T-helper 1 cell treated with Interleukin-12 subunit alpha and Interleukin-12 subunit beta and Interleukin-4 antibody, amounts not matched to agents 30 ng/mL and 1 ng/mL, for 36 hours (primary cell): ENCODE results near the gene ZFP62. TPM values are rescaled to one million over a fixed set of nuclear protein-coding genes. Genes with fewer than 3 reads are reported as not detected.
"Not testable (repeated sequence)": the region's sequence is repeated elsewhere in the genome, so short reads cannot be mapped to it uniquely, and the experiment has no call there.

Experiments used
- intact Hi-C: fragments of 100-400 bp; cut with micrococcal nuclease; formaldehyde crosslinking; loops from one replicate; pipeline ENCODE4 v1.15.1; 2024
- total RNA-seq: library from RNA; stranded (reverse); gene quantifications from 2 replicates; pipeline ENCODE4 v1.2.3, GENCODE V29; 2022

ZFP62 gene
- total RNA-seq, result 27.4 and 27.6 TPM in 2 replicates

- intact Hi-C loops, result loop anchor here (1.0 to 5.0 kb wide), 14 partner anchors 8 to 1302 kb away; partner anchors contain the start of genes CANX, CNOT6, MAPK9 and MGAT1
Observed at GRCh38 chr5:180860887-180861822, at the start of gene ZFP62. ZFP62 (minus strand) TSS chr5:180861276; CDS start chr5:180861219, 57 bp downstream.

- intact Hi-C loops, result no loop called here
Observed at GRCh38 chr5:180910735-180911134, 49.7 kb upstream of the ZFP62 start.

DNA sequence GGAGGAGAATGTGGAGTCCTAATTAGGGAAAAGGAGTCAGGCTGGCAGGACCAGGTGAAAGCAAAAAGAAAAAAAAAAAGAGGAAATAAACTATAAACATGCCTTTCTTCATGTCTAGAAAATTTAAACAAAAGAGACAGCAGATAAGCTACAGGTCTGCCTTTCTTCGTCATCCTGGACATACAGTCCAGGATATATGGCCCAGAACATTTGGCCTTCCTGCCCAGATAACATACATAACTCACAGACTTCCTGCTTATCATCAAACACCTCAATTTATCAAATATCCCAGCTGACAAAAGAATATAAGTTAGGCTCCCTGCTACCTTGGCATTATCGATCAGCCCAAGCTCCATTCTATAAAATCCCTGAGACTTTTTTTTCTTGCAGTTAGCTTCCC lies 49.1 kb upstream of the ZFP62 start:
- intact Hi-C loops, result no loop called here

DNA sequence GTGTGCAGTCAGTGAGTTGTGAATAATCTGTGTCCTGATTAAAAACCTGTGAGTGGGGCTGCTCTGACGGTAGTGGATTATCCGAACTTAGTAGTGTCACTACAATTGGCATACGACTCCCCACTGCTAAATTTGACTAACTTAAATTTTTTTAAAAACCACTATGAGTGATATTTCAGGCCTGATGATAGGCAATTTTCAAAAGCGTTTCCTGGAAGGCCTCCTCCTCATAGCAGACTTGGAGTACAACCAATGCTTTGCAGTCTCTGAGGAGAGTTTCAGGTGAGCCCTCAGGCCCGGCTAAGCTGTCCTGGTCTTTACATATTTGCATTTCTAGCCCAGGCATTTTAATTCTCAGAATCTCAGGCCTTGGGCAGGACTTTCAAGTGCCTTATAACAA lies 48.7 kb upstream of the ZFP62 start:
- intact Hi-C loops, result no loop called here

DNA sequence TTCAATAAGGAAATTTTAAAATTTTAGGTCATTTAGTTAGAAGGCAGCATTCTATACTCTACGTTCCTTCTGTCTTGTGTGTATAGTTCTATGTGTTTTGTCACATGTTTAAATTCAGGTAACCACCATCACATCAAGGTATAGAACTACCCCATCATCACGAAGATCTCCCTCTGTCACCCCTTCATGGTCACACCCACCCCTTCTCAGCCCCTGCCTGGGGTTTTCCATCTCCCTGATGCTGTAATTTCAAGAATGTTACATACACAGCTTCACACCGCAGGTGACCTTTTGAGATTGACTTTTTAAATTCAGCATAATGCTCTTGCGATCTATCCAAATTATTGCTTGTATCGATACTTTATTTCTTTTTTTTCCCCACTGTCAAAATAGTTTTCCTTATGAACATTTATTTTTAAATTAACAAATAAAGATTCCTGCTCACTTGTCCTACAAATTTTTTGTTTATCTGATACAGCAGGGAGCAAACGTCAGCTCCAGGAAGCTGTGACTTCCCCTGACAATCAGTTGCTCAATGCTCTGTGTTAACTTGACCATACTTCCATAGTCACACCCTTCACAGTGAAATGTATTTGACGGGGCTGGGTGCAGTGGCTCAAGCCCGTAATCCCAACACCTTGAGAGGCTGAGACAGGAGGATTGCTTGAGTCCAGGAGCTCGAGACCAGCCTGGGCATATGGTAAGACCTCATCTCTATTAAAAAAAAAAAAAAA lies 48.1 kb upstream of the ZFP62 start:
- intact Hi-C loops, result no loop called here

GRCh38 chr5:180908400-180908799 lies 47.3 kb upstream of the ZFP62 start:
- intact Hi-C loops, result no loop called here

DNA sequence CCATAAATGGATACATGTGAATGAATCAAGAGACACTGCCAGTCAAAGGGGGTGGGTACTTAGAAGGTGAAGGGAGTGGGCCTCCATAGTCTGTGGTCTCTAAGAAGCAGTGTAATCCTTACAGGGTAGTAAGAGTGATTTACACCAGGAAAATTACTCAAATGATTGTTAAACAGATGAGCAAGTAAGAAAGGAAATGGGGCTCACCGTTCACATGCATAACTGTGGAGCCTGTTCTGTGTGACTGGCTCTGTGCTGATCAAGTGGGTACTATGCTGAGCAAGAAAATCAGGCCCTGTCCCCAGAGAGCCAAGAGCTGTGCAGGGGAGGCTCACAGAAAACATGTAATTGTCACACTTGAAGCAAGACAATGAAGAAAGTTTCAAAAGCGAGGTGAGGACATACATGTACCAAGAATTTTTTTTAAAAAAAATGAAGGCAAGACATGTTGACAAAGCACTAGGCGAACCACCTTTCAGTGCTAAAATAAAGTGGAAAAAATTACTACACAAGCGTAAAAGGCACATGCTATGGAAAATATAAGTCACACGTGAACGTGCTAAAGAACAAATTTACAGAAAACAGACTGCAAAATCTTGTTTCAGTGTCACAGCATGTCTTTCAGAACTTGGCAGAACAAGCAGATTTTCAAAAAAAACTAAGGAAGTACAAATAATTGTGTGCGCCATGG lies 40.4 kb upstream of the ZFP62 start:
- intact Hi-C loops, result no loop called here

DNA sequence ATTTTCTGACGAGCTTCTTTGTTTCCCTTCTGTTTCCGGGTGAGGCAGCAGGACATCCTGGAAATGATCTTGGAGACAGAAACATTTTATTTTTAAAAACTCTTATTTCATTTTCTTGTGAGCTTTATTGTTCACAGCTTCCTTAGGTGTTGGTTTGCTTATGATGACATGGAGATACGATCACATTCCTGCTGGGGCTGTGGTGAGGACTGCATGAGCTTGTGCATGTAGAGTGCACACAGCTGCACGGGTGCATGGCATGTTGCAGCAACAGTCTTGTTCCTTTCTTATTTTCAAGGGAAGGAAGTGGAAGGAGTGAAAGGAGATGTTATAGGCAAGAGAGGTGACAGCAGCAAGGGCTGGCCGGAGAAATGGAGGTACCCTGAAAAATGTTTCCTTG lies 39.1 kb upstream of the ZFP62 start:
- intact Hi-C loops, result no loop called here

DNA sequence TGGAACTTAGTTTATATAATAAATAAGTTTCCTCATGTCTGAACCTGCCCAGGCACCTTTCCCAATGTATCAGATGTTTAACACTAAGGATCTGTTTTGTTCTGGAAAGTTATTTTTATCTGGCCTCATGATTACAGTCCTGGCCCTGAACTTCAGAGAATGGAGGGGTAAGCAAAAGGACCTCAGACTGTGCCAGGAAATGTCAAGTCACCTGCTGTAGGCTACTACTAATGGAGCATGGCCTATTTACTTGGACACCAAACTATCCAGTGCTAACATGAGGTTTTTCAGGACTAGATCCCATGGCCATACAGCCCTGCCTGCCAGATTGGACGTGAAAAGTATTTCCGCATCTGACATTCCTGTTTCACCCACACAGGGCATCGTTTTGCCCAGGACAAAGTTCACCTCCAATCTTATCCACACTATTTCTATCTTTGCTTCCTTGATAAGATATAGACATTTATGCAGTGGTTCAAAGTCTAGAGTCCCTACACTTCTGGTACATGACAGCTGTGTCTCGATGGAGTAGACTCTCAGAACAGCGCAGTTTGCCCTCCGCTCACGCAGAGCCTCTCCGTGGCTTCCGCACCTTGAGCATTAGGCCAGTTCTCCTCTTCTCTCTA lies 37.7 kb upstream of the ZFP62 start, which contains the start of gene BTNL8:
Gene BTNL8, plus strand, starts transcription at position 539 of the 626 bp plus-strand sequence. CDS start 152 bp downstream, outside the sequence.
- intact Hi-C loops, result no loop called here

DNA sequence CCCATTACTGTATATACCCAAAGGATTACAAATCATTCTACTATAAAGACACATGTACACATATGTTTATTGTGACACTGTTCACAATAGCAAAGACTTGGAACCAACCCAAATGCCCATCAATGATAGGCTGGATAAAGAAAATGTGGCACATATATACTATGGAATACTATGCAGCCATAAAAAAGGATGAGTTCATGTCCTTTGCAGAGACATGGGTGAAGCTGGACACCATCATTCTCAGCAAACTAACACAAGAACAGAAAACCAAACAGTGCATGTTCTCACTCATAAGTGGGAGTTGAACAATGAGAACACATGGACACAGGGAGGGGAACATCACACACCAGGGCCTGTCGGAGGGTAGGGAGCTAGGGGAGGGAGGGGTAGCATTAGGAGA lies 34.3 kb upstream of the ZFP62 start:
- intact Hi-C loops, result not testable (repeated sequence)

- intact Hi-C loops, result no loop called here
Observed at GRCh38 chr5:180889381-180889780, 28.3 kb upstream of the ZFP62 start.

- intact Hi-C loops, result not testable (repeated sequence)
Observed at GRCh38 chr5:180885845-180886529, 24.9 kb upstream of the ZFP62 start.

GRCh38 chr5:180875860-180876426 lies 14.9 kb upstream of the ZFP62 start:
- intact Hi-C loops, result no loop called here

GRCh38 chr5:180874804-180875582 lies 13.9 kb upstream of the ZFP62 start:
- intact Hi-C loops, result no loop called here

DNA sequence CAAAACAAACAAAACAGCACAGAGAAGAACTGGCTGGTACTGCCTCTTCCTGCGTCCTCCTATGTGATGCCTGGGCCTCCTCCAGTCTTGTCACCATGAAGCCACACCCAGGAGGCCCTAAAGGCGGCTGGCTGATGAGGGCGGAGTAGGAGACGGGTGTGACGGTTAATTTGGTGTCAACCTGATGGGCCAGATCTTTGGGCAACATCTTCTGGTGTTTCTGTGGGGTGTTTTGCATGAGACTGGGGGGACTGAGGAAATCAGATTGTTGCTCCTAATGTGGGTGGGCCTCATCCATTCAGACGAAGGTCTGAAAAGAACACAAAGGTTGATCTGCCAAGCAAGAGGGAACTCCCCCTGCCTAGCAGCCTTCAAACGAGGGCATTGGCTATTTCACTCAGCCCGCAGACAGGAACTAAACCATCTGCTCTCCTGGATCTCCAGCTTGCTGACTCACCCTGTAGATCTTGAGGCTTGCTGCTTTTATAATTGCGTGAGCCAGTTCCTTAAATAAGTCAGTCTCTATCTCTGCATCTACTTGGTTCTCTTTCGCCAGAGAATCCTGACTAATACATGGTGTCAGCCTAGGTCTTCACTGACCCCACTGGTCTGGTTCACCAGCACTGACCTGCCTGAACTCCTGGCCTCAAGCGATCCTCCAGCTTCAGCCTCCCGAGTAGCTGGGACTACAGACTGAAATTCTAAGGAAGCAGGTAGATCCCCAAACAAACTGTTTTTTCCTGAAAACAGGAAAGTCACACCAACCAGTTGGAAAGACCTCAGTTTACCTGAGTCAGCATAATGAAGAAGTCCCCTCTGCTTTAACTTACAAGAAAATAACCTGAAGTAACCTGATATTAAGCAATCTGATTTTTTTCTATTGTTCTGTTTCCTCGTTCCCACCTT lies 12.8 kb upstream of the ZFP62 start:
- intact Hi-C loops, result no loop called here

DNA sequence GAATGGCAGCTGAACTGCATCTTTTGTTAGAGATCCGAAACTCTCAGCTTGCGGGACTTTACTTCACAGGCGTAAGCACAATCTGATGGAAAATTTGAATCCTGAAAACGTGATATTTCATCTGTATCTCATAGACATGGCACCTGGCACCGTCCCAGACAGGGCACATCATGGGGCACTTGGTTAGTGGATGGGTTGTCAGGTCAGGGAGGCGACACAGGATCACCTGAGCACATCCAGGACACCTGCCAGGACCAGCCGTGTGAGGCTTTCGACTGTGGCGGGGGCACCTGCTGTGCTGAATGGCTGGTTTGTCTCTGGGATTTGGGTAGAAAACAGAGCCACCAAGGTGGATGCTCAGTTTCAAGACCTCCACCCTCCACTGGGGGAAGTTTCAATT lies 11.3 kb upstream of the ZFP62 start:
- intact Hi-C loops, result no loop called here

- intact Hi-C loops, result no loop called here
Observed at GRCh38 chr5:180870276-180871068, 9.4 kb upstream of the ZFP62 start.
